Activated naive CD4-positive, alpha-beta T cell treated with anti-CD3 and anti-CD28 coated beads for 36 hours (primary cell): ENCODE data around the gene SUSD6. TPM values are rescaled to one million over a fixed set of nuclear protein-coding genes. Genes with fewer than 3 reads are reported as not detected.

Source experiments
- CTCF ChIA-PET: fragments of 350-600 bp; sonication (Branson Sonifier 250); formaldehyde crosslinking; loops from one replicate; lab custom pipeline; 2021; ENCODE audit warnings: antibody characterized with exemption; lab: Charles Lee
- DNase-seq: peaks from one replicate; pipeline ENCODE4 v3.0.0-alpha.2; 2020
- H3K27ac Mint-ChIP-seq: one replicate; pipeline ENCODE4 v1.8.0; 2021; ENCODE audit warnings: mild to moderate bottlenecking, mixed read lengths
- H3K27me3 Mint-ChIP-seq: one replicate; pipeline ENCODE4 v1.8.0; 2021; ENCODE audit warnings: low read depth, mixed read lengths
- H3K36me3 Mint-ChIP-seq: one replicate; pipeline ENCODE4 v1.8.0; 2021; ENCODE audit warnings: low read depth, mixed read lengths
- H3K4me1 Mint-ChIP-seq: one replicate; pipeline ENCODE4 v1.8.0; 2021; ENCODE audit warnings: low read depth, mixed read lengths
- H3K4me3 Mint-ChIP-seq: one replicate; pipeline ENCODE4 v1.8.0; 2021; ENCODE audit warnings: mild to moderate bottlenecking, moderate library complexity, mixed read lengths
- H3K9me3 Mint-ChIP-seq: one replicate; pipeline ENCODE4 v1.8.0; 2021; ENCODE audit warnings: mixed read lengths
- intact Hi-C: fragments of 100-400 bp; cut with micrococcal nuclease; formaldehyde crosslinking; loops from one replicate; pipeline ENCODE4 v1.15.1; 2023
- total RNA-seq, 2 experiments: library from RNA; stranded (reverse); gene quantifications; one replicate each; pipeline ENCODE4 v1.2.3, GENCODE V29; 2021

The SUSD6 gene
- total RNA-seq, 2 experiments from 2014 or later = 66.6 to 69.7 TPM

DNA sequence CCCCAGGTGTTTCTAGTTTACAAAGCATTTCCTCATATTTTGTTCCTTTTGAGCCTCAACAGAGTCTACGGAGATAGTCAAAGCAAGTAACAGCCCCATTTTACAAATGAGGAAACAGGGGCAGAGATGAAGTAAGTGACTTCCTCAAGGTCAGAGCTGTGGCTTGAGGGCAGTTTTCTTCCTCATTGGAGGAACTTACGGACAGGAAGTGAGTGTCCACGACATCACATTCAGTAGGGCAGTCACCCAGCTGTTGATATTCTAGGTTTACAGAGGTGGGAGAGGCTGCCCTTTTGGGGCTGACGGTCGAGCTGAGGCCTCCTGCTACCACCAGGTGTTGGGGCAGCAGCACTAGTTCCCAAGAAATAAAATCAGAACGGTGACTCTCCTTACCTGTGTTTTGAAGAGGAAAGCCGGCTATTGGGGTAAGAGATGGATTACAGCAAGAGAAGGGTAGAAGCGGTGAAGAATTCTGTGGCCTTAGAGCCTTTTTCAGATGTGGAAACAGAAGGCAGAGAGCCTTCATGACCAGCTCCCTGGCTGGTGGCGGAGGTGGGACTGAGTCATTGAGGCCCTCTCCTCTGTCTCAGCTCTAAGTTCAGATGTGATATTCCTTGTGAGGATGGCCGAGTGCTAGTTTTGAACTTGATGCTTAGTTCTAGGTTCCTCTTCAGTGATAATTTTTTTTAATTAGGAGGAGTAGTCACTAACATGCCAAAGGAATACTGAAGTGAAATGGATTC is 41.7 kb downstream of the SUSD6 start:
- H3K27me3 Mint-ChIP-seq = no peaks in the 10 kb centered on the region
- H3K36me3 Mint-ChIP-seq = peaks cover 19% of the 10 kb centered on the region
- no peak overlapping the region for H3K4me3 Mint-ChIP-seq
- peaks cover 79% of the 10 kb centered on the region for H3K4me1 Mint-ChIP-seq
- intact Hi-C loops = no loop called here
- no peak for DNase-seq
- H3K9me3 Mint-ChIP-seq = no peaks in the 10 kb centered on the region
- H3K27ac Mint-ChIP-seq = peak overlapping the region; percentile 65
- CTCF ChIA-PET = interaction anchor here (0.5 to 1.0 kb wide), 5 partner anchors 9 to 560 kb away, joined by 3 to 4 read pairs (median 3); no protein-coding TSS in a partner anchor

DNA sequence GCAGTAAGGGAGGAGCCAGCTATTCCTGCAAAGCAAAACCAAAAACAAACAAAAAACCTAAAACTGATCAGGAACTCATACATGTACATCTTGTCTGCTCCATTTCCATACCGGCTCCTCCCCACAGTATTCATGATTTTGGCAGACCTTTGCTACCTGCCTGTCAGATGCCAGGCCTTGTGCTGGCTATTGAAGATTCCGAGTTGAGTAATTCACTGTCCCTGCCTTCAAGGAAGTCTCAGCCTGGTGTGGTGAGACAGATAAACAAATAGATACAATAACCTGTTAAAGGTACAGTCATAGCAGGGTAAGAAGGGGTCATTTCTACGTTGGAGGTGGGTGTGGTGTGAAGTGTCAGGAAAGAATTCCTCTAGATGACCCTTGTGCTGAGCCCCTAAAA is 42.7 kb downstream of the SUSD6 start:
- H3K36me3 Mint-ChIP-seq = peaks cover 28% of the 10 kb centered on the region
- CTCF ChIA-PET = interaction anchor here (0.6 to 1.0 kb wide), 2 partner anchors 10 to 41 kb away, joined by 3 read pairs; no protein-coding TSS in a partner anchor
- H3K4me3 Mint-ChIP-seq = no peak overlapping the region

DNA sequence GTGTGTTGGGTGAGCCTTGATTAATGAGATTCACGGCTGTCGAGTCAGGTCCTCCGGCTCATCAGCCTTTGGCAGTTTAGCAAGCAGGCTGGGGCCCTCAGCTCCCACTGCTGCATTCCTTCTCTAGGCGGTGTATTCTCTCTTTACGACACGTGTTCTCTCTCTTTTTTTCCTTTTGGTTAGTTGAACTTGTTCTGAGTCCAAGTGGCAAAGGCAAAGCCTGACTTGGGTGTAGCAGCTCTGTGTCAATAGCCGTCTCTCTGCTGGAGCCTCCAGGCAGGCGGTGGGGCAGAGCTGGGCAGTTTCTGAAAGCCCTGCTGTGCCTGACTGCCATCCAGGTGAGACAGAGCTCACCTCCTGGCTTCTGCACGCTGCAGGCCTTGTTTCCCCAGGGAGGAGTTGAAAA is 46.6 kb downstream of the SUSD6 start:
- Mint-ChIP-seq H3K27me3 (no peaks in the 10 kb centered on the region), H3K27ac (peak overlapping the region; percentile 26), H3K4me3 (no peak overlapping the region), H3K4me1 (peaks cover 82% of the 10 kb centered on the region), H3K9me3 (no peaks in the 10 kb centered on the region), H3K36me3 (peaks cover 46% of the 10 kb centered on the region)
- DNase-seq = no peak
- intact Hi-C loops = no loop called here
- CTCF ChIA-PET = interaction anchor here (1.3 kb wide), 1 partner anchor 10 kb away, joined by 4 read pairs; no protein-coding TSS in a partner anchor

More for the DNA sequence above, 42.7 kb downstream of the SUSD6 start:
- Mint-ChIP-seq H3K4me1 (peaks cover 79% of the 10 kb centered on the region), H3K9me3 (no peaks in the 10 kb centered on the region), H3K27me3 (no peaks in the 10 kb centered on the region), H3K27ac (no peak overlapping the region)
- no peak for DNase-seq
- intact Hi-C loops = no loop called here

DNA sequence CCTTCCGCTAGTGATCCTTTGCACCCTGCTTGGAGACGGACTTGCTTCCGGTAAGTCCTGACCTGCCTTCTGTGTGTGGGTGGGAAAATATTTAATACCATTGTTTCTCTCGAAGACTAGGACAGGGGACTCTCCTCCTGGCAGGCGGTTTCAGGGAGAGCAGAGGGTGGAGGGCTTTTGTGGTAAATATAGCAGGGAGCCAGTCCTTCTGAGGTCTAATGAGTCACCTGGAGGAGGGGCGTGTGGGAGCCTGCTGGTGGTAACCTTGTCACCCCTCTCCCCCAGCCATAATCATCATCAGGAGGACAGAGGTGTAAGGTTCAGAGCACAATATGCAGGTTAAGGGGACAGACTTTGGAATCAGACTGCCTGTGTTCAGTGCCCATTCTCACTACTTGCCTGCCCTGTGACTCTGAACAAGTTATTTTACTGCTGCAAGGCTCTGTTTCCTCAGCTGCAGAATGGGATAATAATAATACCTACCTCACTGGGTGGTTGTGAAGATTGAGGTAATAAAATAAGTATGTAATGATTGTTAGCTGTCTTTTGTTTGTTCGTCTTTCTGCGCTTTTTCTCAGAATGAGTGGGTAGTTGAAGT is 47.4 kb downstream of the SUSD6 start:
- Mint-ChIP-seq H3K4me1 (peaks cover 84% of the 10 kb centered on the region), H3K36me3 (peaks cover 46% of the 10 kb centered on the region), H3K27ac (peak overlapping the region; percentile 43), H3K27me3 (no peaks in the 10 kb centered on the region), H3K9me3 (no peaks in the 10 kb centered on the region), H3K4me3 (no peak overlapping the region)
- CTCF ChIA-PET = interaction anchor here (1.3 kb wide), 1 partner anchor 9 kb away, joined by 4 read pairs; no protein-coding TSS in a partner anchor
- DNase-seq = no peak
- intact Hi-C loops = no loop called here

DNA sequence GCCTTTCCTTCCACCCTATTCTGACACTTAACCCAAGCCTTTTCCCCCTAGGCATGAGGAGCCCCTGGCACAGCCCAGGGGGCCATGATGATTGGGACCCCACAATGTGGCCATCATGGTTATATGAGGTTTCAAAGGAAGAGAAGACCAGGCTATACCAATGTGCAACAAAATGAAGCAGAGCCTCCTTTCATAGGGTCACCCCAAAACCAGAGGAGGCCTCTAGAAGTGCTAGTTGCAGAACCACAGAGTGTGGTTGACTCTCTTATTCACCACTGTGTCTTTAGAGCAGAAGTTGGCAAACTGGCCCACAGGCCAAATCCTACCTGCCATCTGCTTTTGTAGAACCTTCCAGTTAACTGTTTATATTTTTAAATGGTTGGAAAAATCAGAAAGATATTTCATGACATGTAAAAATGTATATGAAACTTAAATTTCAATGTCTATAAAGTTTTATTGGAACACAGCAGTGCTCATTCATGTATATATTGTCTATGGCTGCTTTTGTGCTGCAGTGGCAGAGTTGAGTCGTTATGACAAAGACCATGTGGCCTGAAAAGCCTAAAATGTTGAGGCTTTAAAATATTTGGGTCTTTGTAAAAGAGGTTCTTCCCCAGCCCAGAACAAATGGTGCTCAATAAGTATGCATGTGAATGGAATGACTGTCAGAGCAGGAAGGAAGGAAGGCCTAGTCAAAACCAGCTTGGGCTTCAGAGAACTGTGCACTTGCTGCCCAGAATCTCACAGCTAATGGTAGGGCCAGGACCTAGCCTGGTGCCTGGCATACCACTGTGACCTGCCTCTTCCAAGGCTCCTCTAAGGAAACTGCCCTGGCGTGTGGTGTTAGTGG is 49.2 kb downstream of the SUSD6 start:
- CTCF ChIA-PET = interaction anchor here (0.8 to 0.9 kb wide), 2 partner anchors 9 to 10 kb away, joined by 3 read pairs; no protein-coding TSS in a partner anchor
- Mint-ChIP-seq H3K9me3 (no peaks in the 10 kb centered on the region), H3K4me3 (no peak overlapping the region), H3K27me3 (no peaks in the 10 kb centered on the region), H3K36me3 (peaks cover 47% of the 10 kb centered on the region), H3K27ac (peak overlapping the region; percentile 68), H3K4me1 (peaks cover 92% of the 10 kb centered on the region)
- peak; percentile 72 for DNase-seq
- intact Hi-C loops = loop anchor here (1.0 kb wide), 2 partner anchors 16 to 22 kb away; no protein-coding TSS in a partner anchor

DNA sequence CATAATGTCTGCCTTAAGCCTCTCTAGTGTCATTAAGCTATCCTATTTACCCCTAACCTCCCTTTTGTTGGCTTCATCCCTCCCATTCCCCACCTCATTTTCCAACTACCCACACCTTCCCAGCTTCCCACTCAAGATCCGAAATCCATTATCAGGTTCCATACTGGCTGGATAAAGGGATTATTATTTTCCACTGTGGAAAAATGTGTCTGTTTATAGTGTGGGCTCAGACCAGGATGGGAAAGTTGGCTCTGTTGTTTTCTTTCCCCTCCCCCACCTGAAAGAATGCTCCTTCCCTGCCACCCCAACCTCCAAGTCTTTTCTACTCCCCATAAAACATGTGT is 49.8 kb downstream of the SUSD6 start:
- Mint-ChIP-seq H3K4me3 (no peak overlapping the region), H3K4me1 (peaks cover 93% of the 10 kb centered on the region), H3K36me3 (peaks cover 45% of the 10 kb centered on the region), H3K9me3 (no peaks in the 10 kb centered on the region), H3K27me3 (no peaks in the 10 kb centered on the region), H3K27ac (peak overlapping the region; percentile 68)
- CTCF ChIA-PET = interaction anchor here (0.6 kb wide), 1 partner anchor 261 kb away, joined by 3 read pairs; no protein-coding TSS in a partner anchor
- no peak for DNase-seq
- intact Hi-C loops = no loop called here

DNA sequence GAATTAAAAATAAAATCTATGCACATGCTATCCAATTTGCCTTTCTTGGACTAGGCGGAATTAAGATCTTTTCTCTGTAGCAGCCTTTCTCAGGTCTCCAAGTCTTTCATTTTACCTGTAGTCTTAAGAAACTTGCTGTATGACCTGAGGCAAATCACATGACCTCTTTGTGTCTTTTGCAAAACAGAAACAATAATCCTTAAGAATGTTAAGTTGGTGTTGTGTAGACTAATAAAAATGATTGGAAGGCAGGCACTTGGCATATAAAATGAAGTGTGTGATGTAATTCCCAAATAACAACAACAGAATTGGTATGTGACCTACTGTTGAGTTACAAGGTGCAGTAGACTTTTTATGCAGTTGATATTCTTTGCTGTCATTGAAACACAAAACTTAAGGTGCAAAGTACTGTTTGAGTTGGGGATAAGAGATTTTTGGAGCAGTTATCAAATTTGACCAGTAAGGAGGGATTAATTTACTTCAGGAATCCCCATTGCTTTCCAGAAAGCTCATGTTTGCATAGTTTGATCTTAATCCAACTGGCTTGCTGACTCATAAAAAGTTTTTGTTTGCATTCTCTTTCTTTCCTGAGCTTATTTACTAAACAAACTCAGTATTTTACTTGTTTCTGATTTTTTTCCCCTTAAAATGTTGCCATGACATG is 51.4 kb downstream of the SUSD6 start:
- peaks cover 94% of the 10 kb centered on the region for H3K4me1 Mint-ChIP-seq

DNA sequence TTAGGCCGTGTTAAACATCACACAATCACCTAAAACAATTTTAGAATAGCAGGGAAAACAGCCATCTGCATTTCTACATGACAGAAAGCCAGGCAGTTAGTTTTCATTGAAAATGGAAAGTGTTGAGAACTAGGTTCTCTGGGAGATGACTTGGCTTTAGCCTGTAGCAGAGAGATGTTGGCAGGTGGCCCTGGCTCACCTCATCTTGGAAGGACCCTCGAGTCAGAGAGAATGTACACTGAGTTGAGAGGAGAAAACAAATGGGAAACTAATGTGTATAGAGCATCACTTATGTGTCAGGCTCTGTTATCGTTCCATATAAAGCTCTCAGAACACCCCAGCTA is 51.9 kb downstream of the SUSD6 start:
- peaks cover 94% of the 10 kb centered on the region for H3K4me1 Mint-ChIP-seq
- H3K27ac Mint-ChIP-seq = no peak overlapping the region
- no peak for DNase-seq
- CTCF ChIA-PET = no interaction called here
- no peaks in the 10 kb centered on the region for H3K9me3 Mint-ChIP-seq
- intact Hi-C loops = no loop called here
- H3K27me3 Mint-ChIP-seq = no peaks in the 10 kb centered on the region
- peaks cover 51% of the 10 kb centered on the region for H3K36me3 Mint-ChIP-seq
- no peak overlapping the region for H3K4me3 Mint-ChIP-seq

More for the DNA sequence above, 51.4 kb downstream of the SUSD6 start:
- Mint-ChIP-seq H3K36me3 (peaks cover 51% of the 10 kb centered on the region), H3K9me3 (no peaks in the 10 kb centered on the region), H3K27ac (no peak overlapping the region), H3K4me3 (no peak overlapping the region), H3K27me3 (no peaks in the 10 kb centered on the region)
- no peak for DNase-seq
- CTCF ChIA-PET = no interaction called here
- intact Hi-C loops = no loop called here

DNA sequence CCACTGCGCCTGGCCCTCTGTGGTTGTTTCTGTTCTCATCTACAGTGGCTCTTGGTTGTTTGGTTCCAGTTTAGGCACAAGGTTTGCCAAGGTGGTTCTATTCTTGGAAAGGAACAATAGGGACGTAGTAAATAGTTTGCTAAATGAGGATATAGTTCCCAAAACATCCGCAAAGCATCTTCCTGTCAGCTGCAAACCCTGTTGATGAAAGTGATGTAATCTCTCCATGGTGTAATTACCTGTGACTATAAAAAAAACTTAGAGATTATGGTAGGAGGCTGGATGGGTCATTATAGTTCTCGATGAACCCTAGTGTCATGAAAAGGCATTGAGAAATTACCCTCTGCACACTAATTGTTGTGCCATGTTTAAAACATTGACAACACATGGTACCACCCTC is 52.9 kb downstream of the SUSD6 start:
- H3K4me3 Mint-ChIP-seq = no peak overlapping the region
- H3K27me3 Mint-ChIP-seq = no peaks in the 10 kb centered on the region
- peaks cover 93% of the 10 kb centered on the region for H3K4me1 Mint-ChIP-seq
- peak overlapping the region; percentile 46 for H3K27ac Mint-ChIP-seq
- CTCF ChIA-PET = no interaction called here
- DNase-seq = no peak
- intact Hi-C loops = no loop called here
- peaks cover 46% of the 10 kb centered on the region for H3K36me3 Mint-ChIP-seq
- no peaks in the 10 kb centered on the region for H3K9me3 Mint-ChIP-seq

DNA sequence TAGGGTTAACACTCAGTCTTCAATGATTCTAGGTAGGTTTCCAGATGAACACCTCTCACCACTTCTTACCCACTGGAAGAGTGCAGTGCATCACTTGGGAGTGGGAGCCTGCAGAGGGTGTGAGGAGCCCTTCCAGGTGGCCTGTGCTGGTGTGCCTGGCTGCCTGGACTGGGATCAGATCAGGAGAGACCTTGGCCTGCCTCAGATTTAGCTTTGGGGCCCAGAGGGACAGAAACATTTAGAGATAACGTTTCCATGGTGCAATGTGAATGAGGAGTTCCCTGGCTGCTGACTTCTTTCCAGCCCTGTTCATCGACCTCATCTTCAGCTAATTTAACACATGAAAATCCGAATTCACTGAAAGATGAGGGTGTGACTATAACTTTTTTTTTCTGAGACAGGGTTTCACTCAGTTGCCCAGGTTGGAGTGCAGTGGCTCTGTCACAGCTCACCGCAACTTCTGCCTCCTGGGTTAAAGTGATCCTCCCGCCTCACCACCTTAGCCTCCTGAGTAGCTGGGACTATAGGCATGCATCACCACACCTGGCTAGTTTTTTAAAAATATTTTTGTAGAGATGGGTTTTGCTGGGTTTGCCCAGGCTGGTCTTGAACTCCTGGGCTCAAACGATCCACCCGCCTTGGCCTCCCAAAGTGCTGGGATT is 53.6 kb downstream of the SUSD6 start:
- Mint-ChIP-seq H3K9me3 (no peaks in the 10 kb centered on the region), H3K27me3 (no peaks in the 10 kb centered on the region), H3K27ac (peak overlapping the region; percentile 38), H3K4me1 (peaks cover 93% of the 10 kb centered on the region), H3K4me3 (no peak overlapping the region), H3K36me3 (peaks cover 44% of the 10 kb centered on the region)
- intact Hi-C loops = no loop called here
- no peak for DNase-seq
- CTCF ChIA-PET = no interaction called here

DNA sequence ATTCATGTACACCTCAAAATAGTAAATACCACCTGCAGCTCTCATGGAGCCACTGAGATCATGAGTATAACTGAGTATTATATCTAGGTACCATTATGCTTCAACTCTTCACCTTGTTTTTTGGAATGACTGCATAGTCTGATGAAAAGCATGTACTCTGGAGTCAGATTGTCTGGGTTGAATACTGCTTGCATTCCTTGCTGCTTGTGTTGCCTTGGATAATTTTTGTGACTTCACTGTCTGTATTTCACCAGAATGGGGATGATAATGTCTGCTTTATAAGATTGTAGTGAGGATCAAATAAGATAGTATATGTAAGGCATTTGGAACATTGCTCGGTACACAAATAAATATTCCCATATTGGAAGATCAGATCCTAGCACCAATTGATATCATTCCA is 54.2 kb downstream of the SUSD6 start:
- CTCF ChIA-PET = interaction anchor here (1.3 kb wide), 1 partner anchor 62 kb away, joined by 3 read pairs; no protein-coding TSS in a partner anchor
- Mint-ChIP-seq H3K4me3 (no peak overlapping the region), H3K9me3 (no peaks in the 10 kb centered on the region), H3K4me1 (peaks cover 93% of the 10 kb centered on the region), H3K36me3 (peaks cover 44% of the 10 kb centered on the region), H3K27ac (no peak overlapping the region), H3K27me3 (no peaks in the 10 kb centered on the region)
- intact Hi-C loops = no loop called here
- no peak for DNase-seq
